Measurements from ENCODE around the gene ITIH5. TPM values are rescaled to one million over a fixed set of nuclear protein-coding genes. Genes with fewer than 3 reads are reported as not detected.

The ITIH5 gene
- total and polyA plus RNA-seq, 7 experiments from 2014 or later = not detected

DNA sequence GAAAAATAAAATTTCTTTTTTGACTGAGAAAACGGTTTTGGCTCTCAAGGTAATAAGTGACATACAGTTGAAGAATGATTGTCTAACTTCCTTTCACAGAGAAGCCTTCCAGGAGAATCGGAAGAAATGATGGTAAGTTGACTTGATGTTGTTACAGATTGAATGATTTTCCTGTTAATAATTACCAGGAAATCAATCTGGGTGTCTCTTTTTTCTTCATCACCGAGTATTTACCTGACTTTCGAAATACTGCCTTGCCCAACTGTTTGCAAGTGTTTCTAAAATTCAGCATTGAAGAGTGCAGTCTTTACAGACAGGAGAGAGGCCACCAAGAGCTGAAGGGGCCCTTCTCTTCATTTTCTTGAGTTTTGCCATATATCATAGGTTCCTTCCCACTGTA, 40.3 kb upstream of the ITIH5 start:
- ATAC-seq = no peak
- Mint-ChIP-seq H3K27ac (no peak overlapping the region), H3K4me1 (no peaks in the 10 kb centered on the region), H3K36me3 (no peaks in the 10 kb centered on the region), H3K4me3 (no peak overlapping the region), H3K9me3 (peaks cover 0 to 5% (median 0%) of the 10 kb centered on the region in 11 donors), H3K27me3 (peaks cover 23 to 44% (median 41%) of the 10 kb centered on the region in 5 donors)
- no peak overlapping the region for H3K27ac ChIP-seq (ENCODE audit: low read depth, low read length)
- ChIA-PET CTCF (no interaction called here), POLR2A (no interaction called here)
- H3K9me3 ChIP-seq (ENCODE audit: control insufficient read depth in 2 of 3, low read length in 3 of 3) = no peaks in the 10 kb centered on the region
- no peaks in the 10 kb centered on the region for H3K4me1 ChIP-seq (ENCODE audit: control insufficient read depth in 2 of 2, insufficient read depth in 2 of 2, low read length in 2 of 2)
- H3K4me3 ChIP-seq (ENCODE audit: low read length) = no peak overlapping the region
- H3K36me3 ChIP-seq (ENCODE audit: control insufficient read depth in 2 of 3, insufficient read depth in 3 of 3, low read length in 3 of 3) = no peaks in the 10 kb centered on the region
- no peak for DNase-seq
- intact Hi-C loops (cut with micrococcal nuclease) = no loop called here
- H3K27me3 ChIP-seq (ENCODE audit: control insufficient read depth in 2 of 2, insufficient read depth in 2 of 2, low read length in 2 of 2) = no peaks in the 10 kb centered on the region

GRCh38 chr10:7706534-7707073, 39.8 kb upstream of the ITIH5 start:
- DNase-seq = no peak
- peaks cover 0 to 5% (median 0%) of the 10 kb centered on the region in 11 donors for H3K9me3 Mint-ChIP-seq
- H3K4me3 Mint-ChIP-seq = no peak overlapping the region
- Histone ChIP-seq H3K36me3 (ENCODE audit: control insufficient read depth in 2 of 3, insufficient read depth in 3 of 3, low read length in 3 of 3) (no peaks in the 10 kb centered on the region), H3K9me3 (ENCODE audit: control insufficient read depth in 2 of 3, low read length in 3 of 3) (no peaks in the 10 kb centered on the region), H3K4me3 (ENCODE audit: low read length) (no peak overlapping the region), H3K4me1 (ENCODE audit: control insufficient read depth in 2 of 2, insufficient read depth in 2 of 2, low read length in 2 of 2) (no peaks in the 10 kb centered on the region), H3K27me3 (ENCODE audit: control insufficient read depth in 2 of 2, insufficient read depth in 2 of 2, low read length in 2 of 2) (no peaks in the 10 kb centered on the region), H3K27ac (ENCODE audit: low read depth, low read length) (no peak overlapping the region)
- H3K27me3 Mint-ChIP-seq = peaks cover 23 to 44% (median 39%) of the 10 kb centered on the region in 5 donors
- POLR2A ChIA-PET = no interaction called here
- CTCF ChIA-PET = no interaction called here
- no peaks in the 10 kb centered on the region for H3K4me1 Mint-ChIP-seq
- intact Hi-C loops (cut with micrococcal nuclease) = no loop called here
- no peaks in the 10 kb centered on the region for H3K36me3 Mint-ChIP-seq
- no peak for ATAC-seq
- no peak overlapping the region for H3K27ac Mint-ChIP-seq

- no peak overlapping the region for H3K27ac ChIP-seq (ENCODE audit: low read depth, low read length)
- no peak overlapping the region for H3K4me3 ChIP-seq (ENCODE audit: low read length)
- H3K27me3 ChIP-seq (ENCODE audit: control insufficient read depth in 2 of 2, insufficient read depth in 2 of 2, low read length in 2 of 2) = no peaks in the 10 kb centered on the region
- no peaks in the 10 kb centered on the region for H3K9me3 ChIP-seq (ENCODE audit: control insufficient read depth in 2 of 3, low read length in 3 of 3)
- no peak for DNase-seq
- H3K36me3 ChIP-seq (ENCODE audit: control insufficient read depth in 2 of 3, insufficient read depth in 3 of 3, low read length in 3 of 3) = no peaks in the 10 kb centered on the region
- H3K36me3 Mint-ChIP-seq = no peaks in the 10 kb centered on the region
- no peaks in the 10 kb centered on the region for H3K4me1 ChIP-seq (ENCODE audit: control insufficient read depth in 2 of 2, insufficient read depth in 2 of 2, low read length in 2 of 2)
- no peak overlapping the region for H3K27ac Mint-ChIP-seq
- POLR2A ChIA-PET = no interaction called here
- intact Hi-C loops (cut with micrococcal nuclease) = no loop called here
- H3K27me3 Mint-ChIP-seq = peaks cover 29 to 45% (median 39%) of the 10 kb centered on the region in 5 donors
- CTCF ChIA-PET = no interaction called here
- ATAC-seq = no peak
- H3K4me1 Mint-ChIP-seq = no peaks in the 10 kb centered on the region
- H3K9me3 Mint-ChIP-seq = no peaks in the 10 kb centered on the region
- no peak overlapping the region for H3K4me3 Mint-ChIP-seq
These were observed 38.6 kb upstream of the ITIH5 start for GRCh38 chr10:7705341-7705740.

- Mint-ChIP-seq H3K4me3 (no peak overlapping the region), H3K36me3 (no peaks in the 10 kb centered on the region), H3K4me1 (no peaks in the 10 kb centered on the region), H3K27ac (no peak overlapping the region), H3K27me3 (peaks cover 33 to 50% (median 44%) of the 10 kb centered on the region in 5 donors), H3K9me3 (peaks cover 0 to 2% (median 0%) of the 10 kb centered on the region in 11 donors)
- Histone ChIP-seq H3K27me3 (ENCODE audit: control insufficient read depth in 2 of 2, insufficient read depth in 2 of 2, low read length in 2 of 2) (no peaks in the 10 kb centered on the region), H3K36me3 (ENCODE audit: control insufficient read depth in 2 of 3, insufficient read depth in 3 of 3, low read length in 3 of 3) (no peaks in the 10 kb centered on the region), H3K4me1 (ENCODE audit: control insufficient read depth in 2 of 2, insufficient read depth in 2 of 2, low read length in 2 of 2) (no peaks in the 10 kb centered on the region), H3K27ac (ENCODE audit: low read depth, low read length) (no peak overlapping the region), H3K4me3 (ENCODE audit: low read length) (no peak overlapping the region), H3K9me3 (ENCODE audit: control insufficient read depth in 2 of 3, low read length in 3 of 3) (no peaks in the 10 kb centered on the region)
- ChIA-PET POLR2A (interaction anchor here (0.6 kb wide), 1 partner anchor 1841 kb away, joined by 3 read pairs; no protein-coding TSS in a partner anchor), CTCF (no interaction called here)
- ATAC-seq (no peak), DNase-seq (no peak)
- intact Hi-C loops (cut with micrococcal nuclease) = no loop called here
These were observed 37.6 kb upstream of the ITIH5 start for GRCh38 chr10:7704071-7705016.

DNA sequence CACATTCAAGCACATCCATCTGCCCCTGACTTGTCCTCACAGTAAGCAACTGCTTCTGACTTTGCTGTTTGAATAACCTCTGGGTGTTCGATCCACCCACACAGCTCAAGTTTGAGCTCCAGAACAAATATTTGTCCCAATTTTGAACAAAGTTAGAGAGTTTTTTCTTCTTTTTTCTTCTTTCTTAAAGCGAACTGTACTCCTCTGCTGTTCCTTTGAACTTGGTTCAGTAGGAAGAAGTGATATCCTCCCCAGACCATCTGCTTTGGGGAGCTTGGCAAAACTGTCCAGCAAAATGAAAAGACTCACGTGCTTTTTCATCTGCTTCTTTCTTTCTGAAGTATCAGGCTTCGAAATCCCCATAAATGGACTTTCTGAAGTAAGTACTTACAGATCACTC, 36.4 kb upstream of the ITIH5 start, which contains the start of gene ITIH2:
Gene ITIH2, plus strand, starts transcription at position 177 of the 400 bp plus-strand sequence. Its CDS starts 119 bp downstream, at position 296.
- Histone ChIP-seq H3K4me1 (ENCODE audit: control insufficient read depth in 2 of 2, insufficient read depth in 2 of 2, low read length in 2 of 2) (no peaks in the 10 kb centered on the region), H3K9me3 (ENCODE audit: control insufficient read depth in 2 of 3, low read length in 3 of 3) (no peaks in the 10 kb centered on the region), H3K27ac (ENCODE audit: low read depth, low read length) (no peak within 1 kb of the TSS), H3K4me3 (ENCODE audit: low read length) (no peak within 1 kb of the TSS), H3K36me3 (ENCODE audit: control insufficient read depth in 2 of 3, insufficient read depth in 3 of 3, low read length in 3 of 3) (no peaks in the 10 kb centered on the region), H3K27me3 (ENCODE audit: control insufficient read depth in 2 of 2, insufficient read depth in 2 of 2, low read length in 2 of 2) (no peaks in the 10 kb centered on the region)
- ChIA-PET CTCF (no interaction called here), POLR2A (interaction anchor here (0.7 kb wide), 1 partner anchor 243 kb away, joined by 3 read pairs; no protein-coding TSS in a partner anchor)
- DNase-seq (no peak), ATAC-seq (no peak)
- no peaks in the 10 kb centered on the region for H3K4me1 Mint-ChIP-seq
- peaks cover 32 to 56% (median 48%) of the 10 kb centered on the region in 5 donors for H3K27me3 Mint-ChIP-seq
- intact Hi-C loops (cut with micrococcal nuclease) = no loop called here
- no peak within 1 kb of the TSS for H3K4me3 Mint-ChIP-seq
- H3K36me3 Mint-ChIP-seq = peaks cover 0 to 4% (median 0%) of the 10 kb centered on the region in 5 donors
- H3K27ac Mint-ChIP-seq = no peak within 1 kb of the TSS
- H3K9me3 Mint-ChIP-seq = peaks cover 0 to 2% (median 0%) of the 10 kb centered on the region in 11 donors

DNA sequence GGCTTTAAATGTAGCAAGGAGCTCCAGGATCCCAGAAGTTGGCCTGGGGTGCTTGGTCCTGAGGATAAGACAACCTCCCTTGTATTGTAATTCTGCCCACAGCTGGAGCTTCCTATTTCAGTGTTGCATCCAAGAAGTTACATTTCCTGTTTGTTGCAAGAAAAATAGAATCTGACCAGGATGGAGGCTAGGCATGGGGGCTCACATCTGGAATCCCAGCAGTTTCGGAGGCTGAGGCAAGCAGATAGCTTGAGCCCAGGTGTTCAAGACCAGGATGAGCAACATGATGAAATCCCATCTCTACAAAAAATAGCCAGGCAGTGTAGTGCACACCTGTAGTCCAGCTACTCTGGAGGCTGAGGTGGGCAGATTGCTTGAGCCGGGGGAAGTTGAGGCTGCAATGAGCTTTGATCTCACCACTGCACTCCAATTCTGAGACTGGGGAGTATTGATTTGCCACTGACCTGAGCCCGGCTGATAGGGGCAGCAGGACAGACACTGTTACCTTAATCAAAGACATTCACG, 35.6 kb upstream of the ITIH5 start:
- intact Hi-C loops (cut with micrococcal nuclease) = no loop called here
- Mint-ChIP-seq H3K27ac (no peak overlapping the region), H3K36me3 (peaks cover 0 to 4% (median 0%) of the 10 kb centered on the region in 5 donors), H3K27me3 (peaks cover 28 to 56% (median 48%) of the 10 kb centered on the region in 5 donors), H3K9me3 (peaks cover 0 to 2% (median 0%) of the 10 kb centered on the region in 11 donors), H3K4me1 (no peaks in the 10 kb centered on the region), H3K4me3 (no peak overlapping the region)
- H3K4me3 ChIP-seq (ENCODE audit: low read length) = no peak overlapping the region
- DNase-seq (no peak), ATAC-seq (no peak)
- H3K36me3 ChIP-seq (ENCODE audit: control insufficient read depth in 2 of 3, insufficient read depth in 3 of 3, low read length in 3 of 3) = no peaks in the 10 kb centered on the region
- no peaks in the 10 kb centered on the region for H3K4me1 ChIP-seq (ENCODE audit: control insufficient read depth in 2 of 2, insufficient read depth in 2 of 2, low read length in 2 of 2)
- POLR2A ChIA-PET = no interaction called here
- no peak overlapping the region for H3K27ac ChIP-seq (ENCODE audit: low read depth, low read length)
- H3K9me3 ChIP-seq (ENCODE audit: control insufficient read depth in 2 of 3, low read length in 3 of 3) = no peaks in the 10 kb centered on the region
- CTCF ChIA-PET = no interaction called here
- H3K27me3 ChIP-seq (ENCODE audit: control insufficient read depth in 2 of 2, insufficient read depth in 2 of 2, low read length in 2 of 2) = no peaks in the 10 kb centered on the region

Measured in naive thymus-derived CD4-positive, alpha-beta T cell (primary cell).